GM23338 (cell line): ENCODE results near the gene PDZD8. TPM values are rescaled to one million over a fixed set of nuclear protein-coding genes. Genes with fewer than 3 reads are reported as not detected.
"Not testable (repeated sequence)": the region's sequence is repeated elsewhere in the genome, so short reads cannot be mapped to it uniquely, and the experiment has no call there.

Source experiments
- ATAC-seq: fragments of 200-7000 bp; cut with Tn5 transposase; 3 replicates; pipeline ENCODE4 v1.9.1; 2020
- DNase-seq: peaks from one replicate; pipeline ENCODE4 v3.0.0-alpha.2; 2015; ENCODE audit warnings: low spot score
- H2AFZ ChIP-seq: fragments of 200-600 bp; sonication (generic); 2 replicates; pipeline ENCODE4 v1.8.0; 2016; ENCODE audit warnings: antibody characterized with exemption, mild to moderate bottlenecking, moderate library complexity
- H3F3A ChIP-seq: fragments of 200-600 bp; sonication (generic); replicated peaks from 2 replicates; pipeline ENCODE4 v1.8.0; 2017; ENCODE audit warnings: antibody characterized with exemption, mixed run types, low read depth
- H3K27ac ChIP-seq: fragments of 200-600 bp; sonication (generic); 2 replicates; pipeline ENCODE4 v1.6.1; 2016; ENCODE audit warnings: low read depth
- H3K27me3 ChIP-seq: fragments of 200-600 bp; sonication (generic); 2 replicates; pipeline ENCODE4 v1.8.0; 2016; ENCODE audit warnings: mild to moderate bottlenecking, mixed run types, moderate library complexity; ENCODE audit not compliant: insufficient read depth
- H3K36me3 ChIP-seq: fragments of 200-600 bp; sonication (generic); 2 replicates; pipeline ENCODE4 v1.8.0; 2016; ENCODE audit warnings: mild to moderate bottlenecking; ENCODE audit not compliant: insufficient read depth
- H3K4me1 ChIP-seq: fragments of 200-600 bp; sonication (generic); 2 replicates; pipeline ENCODE4 v1.8.0; 2016; ENCODE audit warnings: mild to moderate bottlenecking, moderate library complexity; ENCODE audit not compliant: insufficient read depth
- H3K4me2 ChIP-seq: fragments of 200-600 bp; sonication (generic); 2 replicates; pipeline ENCODE4 v1.7.1; 2017; ENCODE audit warnings: mixed run types
- H3K4me3 ChIP-seq: fragments of 200-600 bp; sonication (generic); 2 replicates; pipeline ENCODE4 v1.6.1; 2016; ENCODE audit warnings: mixed run types
- H3K79me2 ChIP-seq: fragments of 200-600 bp; sonication (generic); replicated peaks from 2 replicates; pipeline ENCODE4 v1.8.0; 2017; ENCODE audit warnings: mild to moderate bottlenecking; ENCODE audit not compliant: insufficient read depth
- H3K9me2 ChIP-seq: fragments of 200-600 bp; sonication (generic); 2 replicates; pipeline ENCODE4 v1.8.0; 2017; ENCODE audit not compliant: insufficient read depth
- H4K20me1 ChIP-seq: fragments of 200-600 bp; sonication (generic); replicated peaks from 2 replicates; pipeline ENCODE4 v1.8.0; 2017; ENCODE audit warnings: mild to moderate bottlenecking; ENCODE audit not compliant: insufficient read depth
- H3K27ac Mint-ChIP-seq: 2 replicates; pipeline ENCODE4 v1.8.0; 2020; ENCODE audit warnings: inconsistent platforms, mild to moderate bottlenecking, moderate library complexity, mixed read lengths
- H3K27me3 Mint-ChIP-seq: 3 replicates; pipeline ENCODE4 v1.8.0; 2022; ENCODE audit warnings: low read depth, mild to moderate bottlenecking, moderate library complexity, mixed read lengths, inconsistent platforms; ENCODE audit not compliant: insufficient read depth, poor library complexity
- H3K36me3 Mint-ChIP-seq: 3 replicates; pipeline ENCODE4 v1.8.0; 2021; ENCODE audit warnings: low read depth, mild to moderate bottlenecking, inconsistent platforms, moderate library complexity, mixed read lengths
- H3K4me1 Mint-ChIP-seq: 3 replicates; pipeline ENCODE4 v1.8.0; 2020; ENCODE audit warnings: mild to moderate bottlenecking, inconsistent platforms, mixed read lengths
- H3K4me3 Mint-ChIP-seq: 3 replicates; pipeline ENCODE4 v1.8.0; 2021; ENCODE audit warnings: moderate library complexity, mild to moderate bottlenecking, inconsistent platforms, mixed read lengths
- H3K9me3 Mint-ChIP-seq: 3 replicates; pipeline ENCODE4 v1.8.0; 2020; ENCODE audit warnings: moderate library complexity, mild to moderate bottlenecking, inconsistent platforms, mixed read lengths
- CREB1 ChIP-seq: fragments of 250-450 bp; sonication (Bioruptor Pico); IDR thresholded peaks from 2 replicates; pipeline ENCODE4 v1.5.0; 2020; ENCODE audit warnings: low read depth, mild to moderate bottlenecking, moderate library complexity
- CTCF ChIP-seq, 2 experiments: fragments of 200-600 bp in 1 of 2; sonication (generic) in 1 of 2; conservative IDR thresholded peaks; 2 replicates each; pipeline versions ENCODE4 v1.5.1 to v1.6.1; 2016 to 2017; ENCODE audit warnings: antibody characterized with exemption in 2 of 2, low read depth in 2 of 2, mild to moderate bottlenecking in 2 of 2, moderate library complexity in 1 of 2
- EZH2phosphoT487 ChIP-seq: fragments of 200-600 bp; sonication (generic); IDR thresholded peaks from one replicate; pipeline ENCODE4 v1.8.1; 2018; ENCODE audit warnings: antibody characterized with exemption; ENCODE audit not compliant: unreplicated experiment
- JUNB ChIP-seq: IDR thresholded peaks from one replicate; pipeline ENCODE4 v1.6.1; 2016; ENCODE audit warnings: antibody characterized with exemption; ENCODE audit not compliant: unreplicated experiment
- NANOG ChIP-seq: IDR thresholded peaks from 2 replicates; pipeline ENCODE4 v1.6.1; 2016; ENCODE audit warnings: antibody characterized with exemption, borderline replicate concordance
- ZNF114 ChIP-seq: fragments of 250-450 bp; sonication (Bioruptor Pico); IDR thresholded peaks from 2 replicates; pipeline ENCODE4 v1.5.0; 2020; ENCODE audit warnings: mild to moderate bottlenecking, moderate library complexity
- polyA plus RNA-seq: library from polyadenylated mRNA; unstranded; fragments of >200 nt; fragmentation: Nextera tagmentation; extraction: Ambion mirVana; gene quantifications from 2 replicates; pipeline ENCODE4 v1.2.1, GENCODE V29; 2016
- total RNA-seq: library from RNA; depleted of rRNA; stranded (reverse); fragments of >200 nt; shearing (Covaris generic); gene quantifications from 2 replicates; pipeline ENCODE4 v1.2.3, GENCODE V29; 2014
- TF ChIP-seq, protein P1 (sequence below): IDR thresholded peaks from 2 replicates; pipeline ENCODE4 v1.6.1; 2016; ENCODE audit warnings: antibody characterized with exemption
- TF ChIP-seq, protein P2 (sequence below): fragments of 250-450 bp; sonication (Bioruptor Pico); IDR thresholded peaks from 2 replicates; pipeline ENCODE4 v1.5.0; 2020; ENCODE audit warnings: mild to moderate bottlenecking, moderate library complexity

Gene PDZD8
- total and polyA plus RNA-seq, 2 experiments from 2014 or later: 11.4 to 28.6 TPM

- TF ChIP-seq CTCF (conservative IDR thresholded peaks at IDR 0.05; ENCODE audit: low read depth in 2 of 2): no peak
These were observed 81.1 kb downstream of the PDZD8 start (continued) for GRCh38 chr10:117294039-117294645.

DNA sequence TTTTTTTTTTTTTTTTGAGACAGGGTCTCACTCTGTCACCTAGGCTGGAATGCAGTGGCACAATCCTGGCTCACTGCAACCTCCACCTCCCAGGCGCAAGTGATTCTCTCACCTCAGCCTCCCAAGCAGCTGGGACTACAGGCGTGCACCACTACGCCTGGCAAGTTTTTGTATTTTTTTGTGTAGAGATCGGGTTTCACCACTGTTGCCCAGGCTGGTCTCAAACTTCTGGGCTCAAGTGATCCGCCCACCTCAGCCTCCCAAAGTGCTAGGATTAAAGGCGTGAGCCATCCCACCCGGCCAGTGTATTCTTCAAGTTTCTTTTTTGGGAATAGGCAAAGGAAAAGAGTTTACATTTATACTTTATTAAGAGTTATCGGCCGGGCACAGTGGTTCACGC, 84.4 kb downstream of the PDZD8 start:
- H3K27ac Mint-ChIP-seq, H3K36me3 Mint-ChIP-seq, H3K4me1 Mint-ChIP-seq, H3F3A ChIP-seq, H3K36me3 ChIP-seq, H3K9me2 ChIP-seq, H3K4me3 ChIP-seq, H3K27me3 ChIP-seq, H3K27ac ChIP-seq, H3K4me3 Mint-ChIP-seq, H2AFZ ChIP-seq, H4K20me1 ChIP-seq, H3K4me1 ChIP-seq, H3K9me3 Mint-ChIP-seq, H3K4me2 ChIP-seq, H3K27me3 Mint-ChIP-seq: not testable (repeated sequence)
- peak; percentile 58; the same call in 2 of the 3 replicates for ATAC-seq
- H3K79me2 ChIP-seq: peaks cover 14% of the 10 kb centered on the region
- peak; percentile 17 for DNase-seq

GRCh38 chr10:117284716-117285494, 90.3 kb downstream of the PDZD8 start:
- DNase-seq: no peak
- peaks cover 7% of the 10 kb centered on the region; the same call in 2 of the 3 replicates for H3K4me1 Mint-ChIP-seq
- TF ChIP-seq EZH2phosphoT487 (no peak), JUNB (no peak), NANOG (no peak), CREB1 (CRISPR knock-in tag) (no peak), ZNF114 (CRISPR knock-in tag) (no peak)
- TF ChIP-seq, protein P1, sequence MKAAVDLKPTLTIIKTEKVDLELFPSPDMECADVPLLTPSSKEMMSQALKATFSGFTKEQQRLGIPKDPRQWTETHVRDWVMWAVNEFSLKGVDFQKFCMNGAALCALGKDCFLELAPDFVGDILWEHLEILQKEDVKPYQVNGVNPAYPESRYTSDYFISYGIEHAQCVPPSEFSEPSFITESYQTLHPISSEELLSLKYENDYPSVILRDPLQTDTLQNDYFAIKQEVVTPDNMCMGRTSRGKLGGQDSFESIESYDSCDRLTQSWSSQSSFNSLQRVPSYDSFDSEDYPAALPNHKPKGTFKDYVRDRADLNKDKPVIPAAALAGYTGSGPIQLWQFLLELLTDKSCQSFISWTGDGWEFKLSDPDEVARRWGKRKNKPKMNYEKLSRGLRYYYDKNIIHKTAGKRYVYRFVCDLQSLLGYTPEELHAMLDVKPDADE: no peak
- TF ChIP-seq, protein P2, sequence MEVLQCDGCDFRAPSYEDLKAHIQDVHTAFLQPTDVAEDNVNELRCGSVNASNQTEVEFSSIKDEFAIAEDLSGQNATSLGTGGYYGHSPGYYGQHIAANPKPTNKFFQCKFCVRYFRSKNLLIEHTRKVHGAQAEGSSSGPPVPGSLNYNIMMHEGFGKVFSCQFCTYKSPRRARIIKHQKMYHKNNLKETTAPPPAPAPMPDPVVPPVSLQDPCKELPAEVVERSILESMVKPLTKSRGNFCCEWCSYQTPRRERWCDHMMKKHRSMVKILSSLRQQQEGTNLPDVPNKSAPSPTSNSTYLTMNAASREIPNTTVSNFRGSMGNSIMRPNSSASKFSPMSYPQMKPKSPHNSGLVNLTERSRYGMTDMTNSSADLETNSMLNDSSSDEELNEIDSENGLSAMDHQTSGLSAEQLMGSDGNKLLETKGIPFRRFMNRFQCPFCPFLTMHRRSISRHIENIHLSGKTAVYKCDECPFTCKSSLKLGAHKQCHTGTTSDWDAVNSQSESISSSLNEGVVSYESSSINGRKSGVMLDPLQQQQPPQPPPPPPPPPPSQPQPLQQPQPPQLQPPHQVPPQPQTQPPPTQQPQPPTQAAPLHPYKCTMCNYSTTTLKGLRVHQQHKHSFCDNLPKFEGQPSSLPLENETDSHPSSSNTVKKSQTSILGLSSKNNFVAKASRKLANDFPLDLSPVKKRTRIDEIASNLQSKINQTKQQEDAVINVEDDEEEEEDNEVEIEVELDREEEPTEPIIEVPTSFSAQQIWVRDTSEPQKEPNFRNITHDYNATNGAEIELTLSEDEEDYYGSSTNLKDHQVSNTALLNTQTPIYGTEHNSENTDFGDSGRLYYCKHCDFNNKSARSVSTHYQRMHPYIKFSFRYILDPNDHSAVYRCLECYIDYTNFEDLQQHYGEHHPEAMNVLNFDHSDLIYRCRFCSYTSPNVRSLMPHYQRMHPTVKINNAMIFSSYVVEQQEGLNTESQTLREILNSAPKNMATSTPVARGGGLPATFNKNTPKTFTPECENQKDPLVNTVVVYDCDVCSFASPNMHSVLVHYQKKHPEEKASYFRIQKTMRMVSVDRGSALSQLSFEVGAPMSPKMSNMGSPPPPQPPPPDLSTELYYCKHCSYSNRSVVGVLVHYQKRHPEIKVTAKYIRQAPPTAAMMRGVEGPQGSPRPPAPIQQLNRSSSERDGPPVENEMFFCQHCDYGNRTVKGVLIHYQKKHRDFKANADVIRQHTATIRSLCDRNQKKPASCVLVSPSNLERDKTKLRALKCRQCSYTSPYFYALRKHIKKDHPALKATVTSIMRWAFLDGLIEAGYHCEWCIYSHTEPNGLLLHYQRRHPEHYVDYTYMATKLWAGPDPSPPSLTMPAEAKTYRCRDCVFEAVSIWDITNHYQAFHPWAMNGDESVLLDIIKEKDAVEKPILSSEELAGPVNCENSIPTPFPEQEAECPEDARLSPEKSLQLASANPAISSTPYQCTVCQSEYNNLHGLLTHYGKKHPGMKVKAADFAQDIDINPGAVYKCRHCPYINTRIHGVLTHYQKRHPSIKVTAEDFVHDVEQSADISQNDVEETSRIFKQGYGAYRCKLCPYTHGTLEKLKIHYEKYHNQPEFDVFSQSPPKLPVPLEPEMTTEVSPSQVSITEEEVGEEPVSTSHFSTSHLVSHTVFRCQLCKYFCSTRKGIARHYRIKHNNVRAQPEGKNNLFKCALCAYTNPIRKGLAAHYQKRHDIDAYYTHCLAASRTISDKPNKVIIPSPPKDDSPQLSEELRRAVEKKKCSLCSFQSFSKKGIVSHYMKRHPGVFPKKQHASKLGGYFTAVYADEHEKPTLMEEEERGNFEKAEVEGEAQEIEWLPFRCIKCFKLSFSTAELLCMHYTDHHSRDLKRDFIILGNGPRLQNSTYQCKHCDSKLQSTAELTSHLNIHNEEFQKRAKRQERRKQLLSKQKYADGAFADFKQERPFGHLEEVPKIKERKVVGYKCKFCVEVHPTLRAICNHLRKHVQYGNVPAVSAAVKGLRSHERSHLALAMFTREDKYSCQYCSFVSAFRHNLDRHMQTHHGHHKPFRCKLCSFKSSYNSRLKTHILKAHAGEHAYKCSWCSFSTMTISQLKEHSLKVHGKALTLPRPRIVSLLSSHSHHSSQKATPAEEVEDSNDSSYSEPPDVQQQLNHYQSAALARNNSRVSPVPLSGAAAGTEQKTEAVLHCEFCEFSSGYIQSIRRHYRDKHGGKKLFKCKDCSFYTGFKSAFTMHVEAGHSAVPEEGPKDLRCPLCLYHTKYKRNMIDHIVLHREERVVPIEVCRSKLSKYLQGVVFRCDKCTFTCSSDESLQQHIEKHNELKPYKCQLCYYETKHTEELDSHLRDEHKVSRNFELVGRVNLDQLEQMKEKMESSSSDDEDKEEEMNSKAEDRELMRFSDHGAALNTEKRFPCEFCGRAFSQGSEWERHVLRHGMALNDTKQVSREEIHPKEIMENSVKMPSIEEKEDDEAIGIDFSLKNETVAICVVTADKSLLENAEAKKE (CRISPR knock-in tag): no peak

More at GRCh38 chr10:117284716-117285494, 90.3 kb downstream of the PDZD8 start:
- no peaks in the 10 kb centered on the region for H3K27me3 Mint-ChIP-seq
- H3K4me2 ChIP-seq: no peak overlapping the region
- no peaks in the 10 kb centered on the region for H3K9me3 Mint-ChIP-seq
- H3K4me1 ChIP-seq: peaks cover 4% of the 10 kb centered on the region; the same call in 1 of the 2 replicates
- H4K20me1 ChIP-seq: peaks cover 4% of the 10 kb centered on the region; the same call in 1 of the 2 replicates
- ATAC-seq: no peak
- no peak overlapping the region for H3K4me3 ChIP-seq
- H3K36me3 ChIP-seq: peaks cover 6% of the 10 kb centered on the region; the same call in 1 of the 2 replicates
- H3K9me2 ChIP-seq: no peaks in the 10 kb centered on the region
- no peaks in the 10 kb centered on the region for H3K27me3 ChIP-seq
- H3K36me3 Mint-ChIP-seq: peaks cover 12% of the 10 kb centered on the region; the same call in 2 of the 3 replicates
- H2AFZ ChIP-seq: no peak overlapping the region
- no peaks in the 10 kb centered on the region for H3K79me2 ChIP-seq
- H3F3A ChIP-seq: no peaks in the 10 kb centered on the region
- no peak overlapping the region for H3K27ac ChIP-seq
- H3K27ac Mint-ChIP-seq: no peak overlapping the region
- no peak overlapping the region for H3K4me3 Mint-ChIP-seq
